Fibroblast of lung (primary cell): ENCODE data around the gene SPTB. TPM values are rescaled to one million over a fixed set of nuclear protein-coding genes. Genes with fewer than 3 reads are reported as not detected.
A peak's percentile ranks its signal among the peaks of the same experiment; 100 is the strongest.

Experiments
- DNase-seq, 2 donors: peaks; one replicate each; pipeline versions ENCODE4 v3.0.0 to v3.0.0-alpha.2; 2010; ENCODE audit warnings: low read depth in 2 of 2
- H2AFZ ChIP-seq: 2 replicates; pipeline ENCODE4 v1.5.1; 2012; ENCODE audit warnings: low read length, control low read depth, inconsistent platforms
- H3K27ac ChIP-seq: 2 replicates; pipeline ENCODE4 v1.5.1; 2011; ENCODE audit warnings: low read length, control low read depth; ENCODE audit not compliant: insufficient read depth
- H3K27me3 ChIP-seq: 2 replicates; pipeline ENCODE4 v1.5.1; 2011; ENCODE audit warnings: mild to moderate bottlenecking, low read length; ENCODE audit not compliant: control insufficient read depth, insufficient read depth
- H3K36me3 ChIP-seq: 2 replicates; pipeline ENCODE4 v1.5.1; 2011; ENCODE audit warnings: low read length; ENCODE audit not compliant: control insufficient read depth, insufficient read depth
- H3K4me1 ChIP-seq: 2 replicates; pipeline ENCODE4 v1.5.1; 2011; ENCODE audit warnings: low read length; ENCODE audit not compliant: control insufficient read depth, insufficient read depth; ENCODE audit errors: extremely low read depth
- H3K4me2 ChIP-seq: 2 replicates; pipeline ENCODE4 v1.5.1; 2011; ENCODE audit warnings: low read length, control low read depth; ENCODE audit not compliant: insufficient read depth; ENCODE audit errors: extremely low read depth
- H3K4me3 ChIP-seq, 4 experiments: fragments of 200-600 bp in 1 of 4; sonication (generic) in 1 of 4; replicated peaks in 1 of 4; 2 replicates each; pipeline ENCODE4 v1.5.1; 2011 to 2016; ENCODE audit warnings: low read length in 4 of 4, low read depth in 3 of 4, mild to moderate bottlenecking in 3 of 4, control low read depth in 2 of 4, inconsistent platforms in 1 of 4, mixed read lengths in 1 of 4; ENCODE audit not compliant: insufficient read depth in 1 of 4; ENCODE audit errors: control extremely low read depth in 1 of 4
- H3K79me2 ChIP-seq: 2 replicates; pipeline ENCODE4 v1.5.1; 2012; ENCODE audit warnings: mild to moderate bottlenecking, low read length, inconsistent platforms; ENCODE audit not compliant: control insufficient read depth, insufficient read depth
- H3K9ac ChIP-seq: 2 replicates; pipeline ENCODE4 v1.5.1; 2011; ENCODE audit warnings: mild to moderate bottlenecking, low read length, control low read depth; ENCODE audit not compliant: insufficient read depth
- H3K9me3 ChIP-seq: 2 replicates; pipeline ENCODE4 v1.5.1; 2012; ENCODE audit warnings: low read depth, low read length; ENCODE audit not compliant: control insufficient read depth, insufficient read depth
- H4K20me1 ChIP-seq: 2 replicates; pipeline ENCODE4 v1.5.1; 2011; ENCODE audit warnings: low read length; ENCODE audit not compliant: control insufficient read depth, insufficient read depth; ENCODE audit errors: extremely low read depth
- CTCF ChIP-seq, 2 donors: IDR thresholded peaks in 1 of 2; conservative IDR thresholded peaks in 1 of 2; 1 replicate in 1 of 2; 2 replicates in 1 of 2; pipeline ENCODE4 v1.5.1; 2011 to 2012; ENCODE audit warnings: low read length in 2 of 2, control low read depth in 1 of 2, inconsistent platforms in 1 of 2, low read depth in 1 of 2, mild to moderate bottlenecking in 1 of 2
- EZH2 ChIP-seq: IDR thresholded peaks from 2 replicates; pipeline ENCODE4 v1.5.1; 2012; ENCODE audit warnings: low read length, control low read depth, mild to moderate bottlenecking; ENCODE audit errors: missing control alignments
- polyA plus RNA-seq, 2 donors: library from polyadenylated mRNA; depleted of rRNA in 1 of 2; stranded (reverse) in 1 of 2; unstranded in 1 of 2; fragments of >200 nt; gene quantifications; 2 replicates each; pipeline ENCODE4 v1.2.1, GENCODE V29; 2011 to 2012; ENCODE audit warnings: missing spikeins in 1 of 2
- total RNA-seq: library from RNA; depleted of rRNA; stranded (reverse); fragments of >200 nt; gene quantifications from 2 replicates; pipeline ENCODE4 v1.2.1, GENCODE V29; 2014

Gene SPTB
- total and polyA plus RNA-seq, 2 donors (not counting 1 experiment from before 2014, with no cell fraction given) = not detected

GRCh38 chr14:64707661-64708060 is 172.0 kb downstream of the SPTB start:
- no peak overlapping the region for H3K9ac ChIP-seq
- H3K9me3 ChIP-seq = no peaks in the 10 kb centered on the region
- no peaks in the 10 kb centered on the region for H3K36me3 ChIP-seq
- TF ChIP-seq EZH2 (no peak), CTCF (conservative IDR thresholded peaks at IDR 0.05 in 1 of 2, IDR thresholded peaks at IDR 0.05 in 1 of 2; ENCODE audit: low read depth in 1 of 2, low read length in 2 of 2) (no peak)
- DNase-seq = peak; percentile 60 to 93
- peaks cover 13% of the 10 kb centered on the region for H3K4me1 ChIP-seq
- H3K27me3 ChIP-seq = peaks cover 9% of the 10 kb centered on the region
- no peaks in the 10 kb centered on the region for H3K79me2 ChIP-seq
- H2AFZ ChIP-seq = no peak overlapping the region
- no peak overlapping the region for H3K27ac ChIP-seq
- H3K4me3 ChIP-seq = no peak overlapping the region
- H3K4me2 ChIP-seq = no peak overlapping the region
- no peaks in the 10 kb centered on the region for H4K20me1 ChIP-seq

GRCh38 chr14:64706593-64707193 is 173.0 kb downstream of the SPTB start:
- peaks cover 14% of the 10 kb centered on the region for H3K27me3 ChIP-seq
- no peak overlapping the region for H3K4me2 ChIP-seq
- H3K79me2 ChIP-seq = no peaks in the 10 kb centered on the region

GRCh38 chr14:64706119-64706592 is 173.6 kb downstream of the SPTB start:
- H3K4me1 ChIP-seq = peaks cover 13% of the 10 kb centered on the region
- H3K9ac ChIP-seq = no peak overlapping the region
- H3K4me3 ChIP-seq = no peak overlapping the region
- H3K27me3 ChIP-seq = peaks cover 14% of the 10 kb centered on the region
- no peak for TF ChIP-seq CTCF (conservative IDR thresholded peaks at IDR 0.05 in 1 of 2, IDR thresholded peaks at IDR 0.05 in 1 of 2; ENCODE audit: low read depth in 1 of 2, low read length in 2 of 2)
- TF ChIP-seq EZH2 = no peak
- no peaks in the 10 kb centered on the region for H3K9me3 ChIP-seq
- no peaks in the 10 kb centered on the region for H4K20me1 ChIP-seq
- H3K4me2 ChIP-seq = no peak overlapping the region
- no peak overlapping the region for H3K27ac ChIP-seq
- no peak for DNase-seq
- H2AFZ ChIP-seq = no peak overlapping the region
- H3K79me2 ChIP-seq = no peaks in the 10 kb centered on the region
- H3K36me3 ChIP-seq = no peaks in the 10 kb centered on the region

More at GRCh38 chr14:64706593-64707193, 173.0 kb downstream of the SPTB start:
- no peak overlapping the region for H3K4me3 ChIP-seq
- no peak overlapping the region for H3K9ac ChIP-seq
- no peaks in the 10 kb centered on the region for H3K9me3 ChIP-seq
- no peak overlapping the region for H3K27ac ChIP-seq
- TF ChIP-seq CTCF (conservative IDR thresholded peaks at IDR 0.05 in 1 of 2, IDR thresholded peaks at IDR 0.05 in 1 of 2; ENCODE audit: low read depth in 1 of 2, low read length in 2 of 2) (no peak), EZH2 (no peak)
- no peaks in the 10 kb centered on the region for H4K20me1 ChIP-seq
- DNase-seq = no peak
- no peak overlapping the region for H2AFZ ChIP-seq
- peaks cover 13% of the 10 kb centered on the region for H3K4me1 ChIP-seq
- no peaks in the 10 kb centered on the region for H3K36me3 ChIP-seq
